HCT116 (cell line): ENCODE data around the gene CCDC9B. TPM values are rescaled to one million over a fixed set of nuclear protein-coding genes. Genes with fewer than 3 reads are reported as not detected.
A peak's percentile ranks its signal among the peaks of the same experiment; 100 is the strongest.

ENCODE experiments used
- EZH2 ChIP-seq: fragments of 200-600 bp; sonication (generic); IDR thresholded peaks from 2 replicates; pipeline ENCODE4 v1.6.1; 2017; ENCODE audit warnings: antibody characterized with exemption, mixed run types
- POLR2AphosphoS5 ChIP-seq: IDR thresholded peaks from 2 replicates; pipeline ENCODE4 v1.6.1; 2011; ENCODE audit warnings: mild to moderate bottlenecking, low read depth, low read length, moderate library complexity
- REST ChIP-seq: IDR thresholded peaks from 2 replicates; pipeline ENCODE4 v1.6.1; 2012; ENCODE audit warnings: low read depth
- SIN3A ChIP-seq: IDR thresholded peaks from 2 replicates; pipeline ENCODE4 v1.6.1; 2012; ENCODE audit warnings: low read depth
- SRF ChIP-seq: IDR thresholded peaks from 2 replicates; pipeline ENCODE4 v1.6.1; 2012; ENCODE audit warnings: low read depth
- YY1 ChIP-seq: IDR thresholded peaks from 2 replicates; pipeline ENCODE4 v1.6.1; 2011; ENCODE audit warnings: low read length, low read depth, moderate library complexity, mild to moderate bottlenecking; ENCODE audit not compliant: insufficient replicate concordance; ENCODE audit errors: extremely low read depth
- ZNF274 ChIP-seq: fragments of 200-500 bp; sonication (Bioruptor generic); IDR thresholded peaks from 2 replicates; pipeline ENCODE4 v1.6.1; 2014; ENCODE audit warnings: mild to moderate bottlenecking, low read depth, low read length, inconsistent platforms
- total RNA-seq: library from RNA; stranded (reverse); gene quantifications from one replicate; pipeline ENCODE4 v1.2.1, GENCODE V29; 2021; ENCODE audit not compliant: unreplicated experiment
- TF ChIP-seq, protein P1 (sequence below): IDR thresholded peaks from 2 replicates; pipeline ENCODE4 v1.6.1; 2012
- TF ChIP-seq, protein P2 (sequence below): IDR thresholded peaks from 2 replicates; pipeline ENCODE4 v1.6.1; 2012
- TF ChIP-seq, protein P3 (sequence below): IDR thresholded peaks from 2 replicates; pipeline ENCODE4 v1.6.1; 2011; ENCODE audit warnings: mild to moderate bottlenecking, low read length, moderate library complexity; ENCODE audit not compliant: insufficient replicate concordance; ENCODE audit errors: extremely low read depth

Gene CCDC9B
- total RNA-seq, 1 experiment from 2014 or later: 15.6 TPM

GRCh38 chr15:40367686-40368611 is 27.2 kb upstream of the CCDC9B start (continued):
- no peak for TF ChIP-seq REST
- TF ChIP-seq POLR2AphosphoS5: peak; percentile 50; the same call in 1 of the 2 replicates
- TF ChIP-seq EZH2: no peak
- peak; percentile 62 for TF ChIP-seq YY1
- TF ChIP-seq, protein P1, sequence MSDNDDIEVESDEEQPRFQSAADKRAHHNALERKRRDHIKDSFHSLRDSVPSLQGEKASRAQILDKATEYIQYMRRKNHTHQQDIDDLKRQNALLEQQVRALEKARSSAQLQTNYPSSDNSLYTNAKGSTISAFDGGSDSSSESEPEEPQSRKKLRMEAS: peak; percentile 96
- TF ChIP-seq ZNF274: no peak
- TF ChIP-seq, protein P2, sequence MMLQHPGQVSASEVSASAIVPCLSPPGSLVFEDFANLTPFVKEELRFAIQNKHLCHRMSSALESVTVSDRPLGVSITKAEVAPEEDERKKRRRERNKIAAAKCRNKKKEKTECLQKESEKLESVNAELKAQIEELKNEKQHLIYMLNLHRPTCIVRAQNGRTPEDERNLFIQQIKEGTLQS: no peak
- TF ChIP-seq, protein P3, sequence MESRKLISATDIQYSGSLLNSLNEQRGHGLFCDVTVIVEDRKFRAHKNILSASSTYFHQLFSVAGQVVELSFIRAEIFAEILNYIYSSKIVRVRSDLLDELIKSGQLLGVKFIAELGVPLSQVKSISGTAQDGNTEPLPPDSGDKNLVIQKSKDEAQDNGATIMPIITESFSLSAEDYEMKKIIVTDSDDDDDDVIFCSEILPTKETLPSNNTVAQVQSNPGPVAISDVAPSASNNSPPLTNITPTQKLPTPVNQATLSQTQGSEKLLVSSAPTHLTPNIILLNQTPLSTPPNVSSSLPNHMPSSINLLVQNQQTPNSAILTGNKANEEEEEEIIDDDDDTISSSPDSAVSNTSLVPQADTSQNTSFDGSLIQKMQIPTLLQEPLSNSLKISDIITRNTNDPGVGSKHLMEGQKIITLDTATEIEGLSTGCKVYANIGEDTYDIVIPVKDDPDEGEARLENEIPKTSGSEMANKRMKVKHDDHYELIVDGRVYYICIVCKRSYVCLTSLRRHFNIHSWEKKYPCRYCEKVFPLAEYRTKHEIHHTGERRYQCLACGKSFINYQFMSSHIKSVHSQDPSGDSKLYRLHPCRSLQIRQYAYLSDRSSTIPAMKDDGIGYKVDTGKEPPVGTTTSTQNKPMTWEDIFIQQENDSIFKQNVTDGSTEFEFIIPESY: peak; percentile 11
- TF ChIP-seq SIN3A: 0 out of 2 replicates have a peak, but pooled peaks have one; percentile 42
- no peak for TF ChIP-seq SRF
